Sciatic nerve (tissue), 2 donors: Measurements from ENCODE around the gene HEATR9. TPM values are rescaled to one million over a fixed set of nuclear protein-coding genes. Genes with fewer than 3 reads are reported as not detected.
A peak's percentile ranks its signal among the peaks of the same experiment; 100 is the strongest.

Experiments used
- ATAC-seq: fragments of 200-7000 bp; cut with Tn5 transposase; one replicate; pipeline ENCODE4 v1.9.1; 2020; ENCODE audit warnings: mild to moderate bottlenecking, moderate library complexity
- DNase-seq: peaks from one replicate; pipeline ENCODE4 v3.0.0-alpha.2; 2020; ENCODE audit warnings: low spot score
- intact Hi-C: fragments of 100-400 bp; cut with DNase I; formaldehyde crosslinking; loops from one replicate; pipeline ENCODE4 v1.14.2; 2022
- total RNA-seq: library from RNA; stranded (reverse); fragmentation: NEBNext Ultra II Directional; extraction: Animal tissue kit (Norgen Biotek cat#: 25700); gene quantifications from one replicate; pipeline ENCODE4 v1.2.1, GENCODE V29; 2021
- donor health status: DM: no; HTN: no; CAD: no.
- donor health status: DM: no; HTN: no; CAD: no.

HEATR9 gene
- total RNA-seq, 1 donor from 2014 or later, result 0.27 TPM

DNA sequence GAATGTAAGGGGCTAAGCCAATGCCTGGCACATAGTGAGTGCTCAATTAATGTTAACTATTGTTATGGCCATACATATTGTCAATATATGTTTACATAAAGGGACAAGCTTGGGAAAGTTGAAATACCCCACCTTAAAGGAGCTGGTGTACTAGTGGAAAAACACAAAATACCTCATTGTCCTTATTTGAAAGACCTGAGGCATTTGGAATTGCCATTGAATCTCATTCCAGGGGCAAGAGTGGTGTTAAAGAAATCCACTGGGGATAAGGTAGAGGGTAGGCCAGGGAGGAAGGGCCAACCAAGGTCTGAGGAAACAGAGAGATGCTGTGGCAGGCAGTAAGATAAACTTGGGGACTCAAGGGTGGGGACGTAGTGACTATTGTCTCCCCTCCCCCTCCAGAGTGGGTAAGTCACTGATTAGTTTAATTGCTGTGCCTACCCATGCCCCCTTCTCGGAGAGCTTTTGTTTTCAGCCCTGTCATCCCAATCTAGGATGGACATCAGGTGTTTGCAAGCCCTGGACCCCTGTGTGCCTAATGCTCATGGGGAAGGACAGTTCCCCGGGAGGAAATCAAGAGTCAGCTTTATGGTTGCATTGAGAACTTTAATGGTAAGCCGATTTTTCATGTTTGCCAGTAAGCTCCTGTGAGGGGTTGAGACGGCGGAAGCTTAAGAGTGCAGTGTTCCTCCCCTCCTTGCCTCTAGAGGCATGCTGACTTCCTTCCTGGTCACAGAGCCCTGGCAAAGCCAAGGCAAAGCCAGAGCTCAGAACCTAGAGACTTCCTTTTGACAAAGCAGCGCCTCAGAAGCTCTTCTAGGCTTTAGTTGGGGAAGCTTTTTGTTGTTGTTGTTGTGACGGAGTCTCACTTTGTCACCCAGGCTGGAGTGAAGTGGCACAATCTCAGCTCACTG is 2.5 kb upstream of the HEATR9 start:
- DNase-seq (no peak), ATAC-seq (no peak)
- intact Hi-C loops, result no loop called here

- ATAC-seq (no peak), DNase-seq (no peak)
- intact Hi-C loops, result no loop called here
Observed at GRCh38 chr17:35867574-35867973, 1.1 kb downstream of the HEATR9 start.

- DNase-seq, result no peak
- intact Hi-C loops, result no loop called here
- ATAC-seq, result no peak
Observed at GRCh38 chr17:35866341-35866950, 2.2 kb downstream of the HEATR9 start.

- DNase-seq (no peak), ATAC-seq (no peak)
- intact Hi-C loops, result no loop called here
Observed at GRCh38 chr17:35865412-35866340, 3.0 kb downstream of the HEATR9 start.

DNA sequence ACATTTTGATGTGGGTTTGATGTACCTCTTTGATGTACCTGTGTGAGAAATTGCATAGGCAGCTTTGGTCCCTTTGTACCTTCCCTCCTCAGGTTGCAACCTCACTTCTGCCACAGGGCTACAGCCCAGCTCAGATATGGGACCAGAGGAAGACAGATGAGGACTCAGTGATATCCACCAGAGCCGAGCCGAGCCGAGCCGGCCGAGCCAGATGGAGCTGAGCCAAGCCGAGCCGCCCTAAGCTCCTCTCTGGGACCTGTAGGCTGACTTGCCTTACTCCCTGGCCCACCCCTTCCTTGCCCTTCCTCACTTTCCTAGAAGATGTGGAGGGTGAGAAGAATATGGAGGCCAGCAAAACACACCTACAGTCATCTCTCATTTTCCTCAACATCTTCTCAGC is 3.8 kb downstream of the HEATR9 start:
- intact Hi-C loops, result no loop called here
- DNase-seq (no peak), ATAC-seq (no peak)

- intact Hi-C loops, result no loop called here
- no peak for ATAC-seq
Observed at GRCh38 chr17:35856603-35857002, 12.1 kb downstream of the HEATR9 start.

DNA sequence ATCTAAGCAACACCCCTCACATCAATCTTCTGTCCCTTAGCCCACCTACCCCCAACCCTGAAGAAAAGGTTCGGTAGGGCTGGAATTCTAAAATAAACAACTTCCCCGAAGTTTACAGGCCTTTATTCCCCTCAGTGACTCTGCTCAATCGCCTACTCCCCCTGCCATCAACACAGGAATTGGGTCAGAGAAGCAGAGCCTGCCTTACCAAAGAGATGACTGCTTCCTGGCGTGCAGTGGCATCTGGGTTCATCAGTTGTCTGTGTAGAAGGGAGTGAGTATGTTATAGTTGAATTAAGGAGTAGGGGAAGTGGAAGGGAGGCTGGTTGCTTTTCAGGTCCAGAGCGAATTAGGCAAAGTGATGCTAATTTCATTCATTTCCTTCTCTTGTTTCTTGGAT is 12.7 kb downstream of the HEATR9 start:
- no peak for ATAC-seq
- no peak for DNase-seq
- intact Hi-C loops, result no loop called here

More at GRCh38 chr17:35856603-35857002, 12.1 kb downstream of the HEATR9 start:
- DNase-seq, result no peak

GRCh38 chr17:35849469-35850348 is 19.0 kb downstream of the HEATR9 start:
- intact Hi-C loops, result no loop called here
- DNase-seq (no peak), ATAC-seq (peak; percentile 34)

DNA sequence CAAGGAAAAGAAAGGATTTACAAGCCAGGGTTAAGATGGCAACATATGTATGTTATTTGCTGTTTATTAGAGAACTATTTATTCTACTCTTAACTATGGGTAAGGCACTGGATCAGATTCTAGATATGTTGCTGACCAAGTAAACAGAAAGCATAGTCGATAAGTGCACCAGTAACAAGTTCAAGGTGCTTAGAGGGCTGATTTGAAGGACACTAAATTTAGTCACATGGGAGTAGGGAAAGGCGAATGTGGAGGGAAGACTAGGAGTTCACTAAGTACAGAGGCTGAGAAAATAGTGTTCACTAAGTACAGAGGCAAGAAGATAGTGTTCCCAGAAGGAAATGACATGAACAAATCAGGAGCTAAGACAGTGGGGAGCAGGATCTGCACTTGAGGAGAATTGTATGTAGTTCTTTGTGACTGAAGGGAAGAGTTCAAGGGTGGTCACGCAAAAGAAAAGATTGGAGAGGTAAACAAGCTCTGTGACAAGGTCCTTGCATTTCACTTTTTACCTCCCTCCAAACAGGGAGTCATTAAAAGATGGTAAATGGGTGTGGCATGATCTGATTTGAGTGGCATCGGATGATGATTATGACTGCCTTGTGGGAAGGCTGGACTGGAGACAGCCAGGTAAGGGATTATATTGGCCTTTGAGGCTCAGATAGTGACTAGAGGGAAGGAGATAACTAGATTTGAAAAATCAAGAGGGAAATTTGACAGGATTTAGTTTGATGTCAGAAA is 20.9 kb downstream of the HEATR9 start:
- intact Hi-C loops, result no loop called here
- no peak for ATAC-seq
- no peak for DNase-seq

- no peak for DNase-seq
- intact Hi-C loops, result no loop called here
- no peak for ATAC-seq
Observed at GRCh38 chr17:35847006-35847405, 21.7 kb downstream of the HEATR9 start.

- intact Hi-C loops, result no loop called here
- DNase-seq (no peak), ATAC-seq (no peak)
Observed at GRCh38 chr17:35846055-35846809, 22.5 kb downstream of the HEATR9 start.

- intact Hi-C loops, result no loop called here
- no peak for ATAC-seq
- DNase-seq, result no peak
Observed at GRCh38 chr17:35844547-35844946, 24.1 kb downstream of the HEATR9 start.

DNA sequence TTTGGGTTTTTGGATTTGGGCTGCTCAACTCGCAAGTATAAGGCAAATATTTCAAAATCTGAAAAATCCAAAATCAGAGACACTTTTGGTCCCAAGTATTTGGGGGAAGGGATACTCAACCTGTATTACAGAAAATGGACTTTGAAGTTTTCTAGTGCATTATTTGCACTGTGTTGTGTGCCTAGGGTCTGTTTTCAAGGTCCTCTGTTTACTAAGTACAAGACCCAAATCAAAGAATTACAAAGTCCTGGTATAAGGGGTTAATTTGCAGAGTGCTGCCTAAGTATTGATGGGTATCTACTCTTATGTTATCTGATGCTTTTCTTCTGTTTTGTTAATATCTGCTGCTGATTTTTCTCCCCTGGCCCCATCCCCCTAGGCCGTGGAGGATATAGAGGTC is 25.0 kb downstream of the HEATR9 start:
- ATAC-seq, result no peak
- intact Hi-C loops, result no loop called here
- no peak for DNase-seq

DNA sequence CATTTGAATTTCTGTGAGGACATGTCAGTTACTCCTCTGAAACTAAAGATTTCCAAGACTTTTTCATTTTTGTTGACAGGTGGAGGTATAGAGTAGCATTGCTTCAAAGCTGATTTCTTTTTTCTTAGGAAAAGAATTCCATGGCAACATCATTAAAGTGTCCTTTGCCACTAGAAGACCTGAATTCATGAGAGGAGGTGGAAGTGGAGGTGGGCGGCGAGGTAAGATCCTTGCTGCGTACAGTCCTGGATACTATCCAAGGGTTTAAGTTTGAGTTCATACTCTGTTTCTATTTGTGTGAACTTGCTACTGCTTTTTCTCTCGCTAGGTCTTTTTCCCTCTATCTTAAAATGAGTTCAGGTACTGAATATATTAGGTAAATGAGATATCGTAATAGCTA is 26.5 kb downstream of the HEATR9 start:
- no peak for ATAC-seq
- intact Hi-C loops, result no loop called here
- no peak for DNase-seq

DNA sequence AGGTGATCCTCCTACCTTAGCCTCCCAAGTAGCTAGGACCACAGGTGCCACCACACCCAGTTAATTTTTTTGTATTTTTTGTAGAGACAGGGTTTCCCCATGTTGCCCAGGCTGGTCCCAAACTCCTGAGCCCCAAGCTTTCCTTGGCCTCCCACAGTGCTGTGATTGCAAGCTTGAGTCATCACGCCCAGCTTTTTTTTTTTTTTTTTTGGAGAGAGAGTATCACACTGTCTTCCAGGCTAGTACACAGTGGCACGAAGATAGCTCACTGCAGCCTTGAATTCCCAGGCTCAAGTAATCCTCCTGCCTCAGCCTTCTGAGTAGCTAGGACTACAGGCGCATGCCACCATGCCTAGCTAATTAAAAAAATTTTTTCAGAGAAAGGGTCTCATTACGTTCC is 27.2 kb downstream of the HEATR9 start:
- no peak for DNase-seq
- intact Hi-C loops, result no loop called here
- ATAC-seq, result no peak

- intact Hi-C loops, result no loop called here
- ATAC-seq (no peak), DNase-seq (no peak)
Observed at GRCh38 chr17:35841101-35841500, 27.6 kb downstream of the HEATR9 start.

DNA sequence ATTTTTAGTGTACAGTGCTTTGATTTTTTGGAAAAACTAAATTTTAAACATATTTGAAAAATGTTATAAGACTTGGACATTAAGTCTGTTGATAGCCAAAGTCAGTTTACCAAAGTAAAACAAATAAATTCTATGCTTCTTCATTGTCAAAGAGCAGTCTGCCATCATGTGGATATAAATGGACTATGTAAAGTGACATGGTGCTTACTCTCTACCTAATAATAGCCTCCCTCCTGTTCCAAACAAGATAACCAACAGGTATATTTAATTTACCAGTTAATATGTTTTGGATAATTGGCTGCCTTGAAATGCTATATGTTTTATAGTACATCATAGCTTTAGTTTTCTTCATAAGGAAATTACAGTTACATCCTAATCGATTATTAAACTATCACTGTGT is 43.5 kb downstream of the HEATR9 start:
- no peak for ATAC-seq
- intact Hi-C loops, result no loop called here
- no peak for DNase-seq
